ENCODE data around the gene EMP3. TPM values are rescaled to one million over a fixed set of nuclear protein-coding genes. Genes with fewer than 3 reads are reported as not detected.

Gene EMP3
- total and polyA plus RNA-seq, 2 experiments from 2014 or later = 6.0 to 25.1 TPM

DNA sequence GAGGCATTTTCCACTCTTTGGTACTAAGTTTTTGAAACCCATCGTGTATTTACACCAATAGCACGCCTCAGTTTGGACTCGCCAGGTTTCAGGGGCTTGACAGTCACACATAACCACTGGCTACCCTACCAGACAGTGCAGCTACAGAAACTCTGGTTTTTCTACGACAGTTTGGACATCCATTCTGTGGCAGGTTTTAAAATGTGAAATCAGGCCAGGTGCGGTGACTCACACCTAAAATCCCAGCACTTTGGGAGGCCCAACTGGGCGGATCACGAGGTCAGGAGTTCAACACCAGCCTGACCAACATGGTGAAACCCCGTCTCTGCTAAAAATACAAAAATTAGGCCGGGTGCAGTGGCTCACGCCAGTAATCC, 52.8 kb downstream of the EMP3 start (continued):
- TF ChIP-seq REST (IDR thresholded peaks at IDR 0.05; ENCODE audit: unreplicated experiment) (no peak), NANOG (IDR thresholded peaks at IDR 0.05; ENCODE audit: borderline replicate concordance) (no peak), CREB1 (CRISPR knock-in tag; IDR thresholded peaks at IDR 0.05; ENCODE audit: low read depth) (no peak), ZNF331 (CRISPR knock-in tag; IDR thresholded peaks at IDR 0.05; ENCODE audit: low read depth) (no peak)

DNA sequence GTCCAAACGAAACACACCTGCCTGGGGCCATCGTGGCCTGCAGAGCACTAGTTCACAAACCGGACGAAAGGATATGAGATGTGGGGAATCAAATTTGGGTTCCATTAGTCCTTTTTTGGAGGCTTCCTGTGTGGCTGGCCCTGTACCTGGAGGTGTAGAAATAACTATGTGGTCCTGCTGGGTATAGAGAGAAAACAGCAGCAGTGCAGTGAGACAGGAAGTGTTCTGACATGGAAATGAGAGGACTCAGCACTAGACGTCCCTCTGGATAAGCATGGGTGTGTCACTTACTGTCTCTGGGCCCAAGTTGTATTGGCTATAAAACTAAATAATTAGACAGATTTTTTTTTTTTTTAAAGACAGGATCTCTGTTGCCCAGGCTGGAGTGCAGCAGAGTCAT, 53.7 kb downstream of the EMP3 start:
- Histone ChIP-seq H3K27ac (ENCODE audit: low read depth) (no peak overlapping the region), H3K79me2 (replicated peaks; ENCODE audit: insufficient read depth) (no peaks in the 10 kb centered on the region), H3K36me3 (ENCODE audit: insufficient read depth) (peaks cover 12% of the 10 kb centered on the region), H3K4me2 (no peak overlapping the region), H3K9me2 (ENCODE audit: insufficient read depth) (no peaks in the 10 kb centered on the region), H3K4me1 (ENCODE audit: insufficient read depth) (no peaks in the 10 kb centered on the region), H3K4me3 (no peak overlapping the region), H2AFZ (no peak overlapping the region), H3K27me3 (ENCODE audit: insufficient read depth) (no peaks in the 10 kb centered on the region), H3F3A (replicated peaks; ENCODE audit: low read depth) (peaks cover 9% of the 10 kb centered on the region; the same call in 1 of the 2 replicates), H4K20me1 (replicated peaks; ENCODE audit: insufficient read depth) (no peaks in the 10 kb centered on the region; the same call in 1 of the 2 replicates)
- Mint-ChIP-seq H3K4me1 (no peaks in the 10 kb centered on the region), H3K27ac (0 out of 2 replicates have a peak overlapping the region, but pooled peaks have one; percentile 56), H3K9me3 (no peaks in the 10 kb centered on the region), H3K27me3 (ENCODE audit: insufficient read depth, low read depth, poor library complexity) (peaks cover 7% of the 10 kb centered on the region), H3K36me3 (ENCODE audit: low read depth) (peaks cover 28% of the 10 kb centered on the region), H3K4me3 (no peak overlapping the region)
- DNase-seq (ENCODE audit: low spot score) (no peak), ATAC-seq (no peak)
- TF ChIP-seq ZNF331 (CRISPR knock-in tag; IDR thresholded peaks at IDR 0.05; ENCODE audit: low read depth) = no peak
- TF ChIP-seq NANOG (IDR thresholded peaks at IDR 0.05; ENCODE audit: borderline replicate concordance) = no peak
- TF ChIP-seq JUNB (IDR thresholded peaks at IDR 0.05; ENCODE audit: unreplicated experiment) = no peak
- TF ChIP-seq ZNF114 (CRISPR knock-in tag; IDR thresholded peaks at IDR 0.05) = no peak
- TF ChIP-seq EZH2 (IDR thresholded peaks at IDR 0.05; ENCODE audit: low read depth, unreplicated experiment) = no peak
- no peak for TF ChIP-seq POLR2AphosphoS5 (IDR thresholded peaks at IDR 0.05; ENCODE audit: low read depth)
- TF ChIP-seq ETS1 (IDR thresholded peaks at IDR 0.05) = no peak
- TF ChIP-seq EZH2phosphoT487 (IDR thresholded peaks at IDR 0.05; ENCODE audit: unreplicated experiment) = no peak
- TF ChIP-seq, protein P1, sequence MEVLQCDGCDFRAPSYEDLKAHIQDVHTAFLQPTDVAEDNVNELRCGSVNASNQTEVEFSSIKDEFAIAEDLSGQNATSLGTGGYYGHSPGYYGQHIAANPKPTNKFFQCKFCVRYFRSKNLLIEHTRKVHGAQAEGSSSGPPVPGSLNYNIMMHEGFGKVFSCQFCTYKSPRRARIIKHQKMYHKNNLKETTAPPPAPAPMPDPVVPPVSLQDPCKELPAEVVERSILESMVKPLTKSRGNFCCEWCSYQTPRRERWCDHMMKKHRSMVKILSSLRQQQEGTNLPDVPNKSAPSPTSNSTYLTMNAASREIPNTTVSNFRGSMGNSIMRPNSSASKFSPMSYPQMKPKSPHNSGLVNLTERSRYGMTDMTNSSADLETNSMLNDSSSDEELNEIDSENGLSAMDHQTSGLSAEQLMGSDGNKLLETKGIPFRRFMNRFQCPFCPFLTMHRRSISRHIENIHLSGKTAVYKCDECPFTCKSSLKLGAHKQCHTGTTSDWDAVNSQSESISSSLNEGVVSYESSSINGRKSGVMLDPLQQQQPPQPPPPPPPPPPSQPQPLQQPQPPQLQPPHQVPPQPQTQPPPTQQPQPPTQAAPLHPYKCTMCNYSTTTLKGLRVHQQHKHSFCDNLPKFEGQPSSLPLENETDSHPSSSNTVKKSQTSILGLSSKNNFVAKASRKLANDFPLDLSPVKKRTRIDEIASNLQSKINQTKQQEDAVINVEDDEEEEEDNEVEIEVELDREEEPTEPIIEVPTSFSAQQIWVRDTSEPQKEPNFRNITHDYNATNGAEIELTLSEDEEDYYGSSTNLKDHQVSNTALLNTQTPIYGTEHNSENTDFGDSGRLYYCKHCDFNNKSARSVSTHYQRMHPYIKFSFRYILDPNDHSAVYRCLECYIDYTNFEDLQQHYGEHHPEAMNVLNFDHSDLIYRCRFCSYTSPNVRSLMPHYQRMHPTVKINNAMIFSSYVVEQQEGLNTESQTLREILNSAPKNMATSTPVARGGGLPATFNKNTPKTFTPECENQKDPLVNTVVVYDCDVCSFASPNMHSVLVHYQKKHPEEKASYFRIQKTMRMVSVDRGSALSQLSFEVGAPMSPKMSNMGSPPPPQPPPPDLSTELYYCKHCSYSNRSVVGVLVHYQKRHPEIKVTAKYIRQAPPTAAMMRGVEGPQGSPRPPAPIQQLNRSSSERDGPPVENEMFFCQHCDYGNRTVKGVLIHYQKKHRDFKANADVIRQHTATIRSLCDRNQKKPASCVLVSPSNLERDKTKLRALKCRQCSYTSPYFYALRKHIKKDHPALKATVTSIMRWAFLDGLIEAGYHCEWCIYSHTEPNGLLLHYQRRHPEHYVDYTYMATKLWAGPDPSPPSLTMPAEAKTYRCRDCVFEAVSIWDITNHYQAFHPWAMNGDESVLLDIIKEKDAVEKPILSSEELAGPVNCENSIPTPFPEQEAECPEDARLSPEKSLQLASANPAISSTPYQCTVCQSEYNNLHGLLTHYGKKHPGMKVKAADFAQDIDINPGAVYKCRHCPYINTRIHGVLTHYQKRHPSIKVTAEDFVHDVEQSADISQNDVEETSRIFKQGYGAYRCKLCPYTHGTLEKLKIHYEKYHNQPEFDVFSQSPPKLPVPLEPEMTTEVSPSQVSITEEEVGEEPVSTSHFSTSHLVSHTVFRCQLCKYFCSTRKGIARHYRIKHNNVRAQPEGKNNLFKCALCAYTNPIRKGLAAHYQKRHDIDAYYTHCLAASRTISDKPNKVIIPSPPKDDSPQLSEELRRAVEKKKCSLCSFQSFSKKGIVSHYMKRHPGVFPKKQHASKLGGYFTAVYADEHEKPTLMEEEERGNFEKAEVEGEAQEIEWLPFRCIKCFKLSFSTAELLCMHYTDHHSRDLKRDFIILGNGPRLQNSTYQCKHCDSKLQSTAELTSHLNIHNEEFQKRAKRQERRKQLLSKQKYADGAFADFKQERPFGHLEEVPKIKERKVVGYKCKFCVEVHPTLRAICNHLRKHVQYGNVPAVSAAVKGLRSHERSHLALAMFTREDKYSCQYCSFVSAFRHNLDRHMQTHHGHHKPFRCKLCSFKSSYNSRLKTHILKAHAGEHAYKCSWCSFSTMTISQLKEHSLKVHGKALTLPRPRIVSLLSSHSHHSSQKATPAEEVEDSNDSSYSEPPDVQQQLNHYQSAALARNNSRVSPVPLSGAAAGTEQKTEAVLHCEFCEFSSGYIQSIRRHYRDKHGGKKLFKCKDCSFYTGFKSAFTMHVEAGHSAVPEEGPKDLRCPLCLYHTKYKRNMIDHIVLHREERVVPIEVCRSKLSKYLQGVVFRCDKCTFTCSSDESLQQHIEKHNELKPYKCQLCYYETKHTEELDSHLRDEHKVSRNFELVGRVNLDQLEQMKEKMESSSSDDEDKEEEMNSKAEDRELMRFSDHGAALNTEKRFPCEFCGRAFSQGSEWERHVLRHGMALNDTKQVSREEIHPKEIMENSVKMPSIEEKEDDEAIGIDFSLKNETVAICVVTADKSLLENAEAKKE (CRISPR knock-in tag; IDR thresholded peaks at IDR 0.05) = no peak
- no peak for TF ChIP-seq CTCF (conservative IDR thresholded peaks at IDR 0.05; ENCODE audit: low read depth in 2 of 2)

All from GM23338 (cell line).